ENCODE data around the gene UTS2.

UTS2 gene

DNA sequence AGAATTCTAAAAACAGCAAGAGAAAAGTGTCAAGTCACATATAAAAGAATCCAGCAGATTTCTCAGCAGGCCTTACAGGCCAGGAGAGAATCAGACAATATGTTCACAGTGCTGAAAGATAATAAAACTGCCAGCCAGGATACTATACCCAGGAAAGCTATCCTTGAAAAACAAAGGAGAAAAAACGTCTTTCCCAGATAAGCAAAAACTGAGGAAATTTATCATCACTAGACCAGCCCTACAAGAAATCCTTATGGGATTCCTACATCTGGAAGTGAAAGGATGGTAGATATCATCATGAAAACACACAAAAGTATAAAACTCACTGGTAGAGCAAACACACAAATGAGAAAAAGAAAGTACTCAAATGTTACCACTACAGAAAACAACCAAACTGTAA is 25.2 kb upstream of the UTS2 start:
- TF ChIP-seq, protein P1, sequence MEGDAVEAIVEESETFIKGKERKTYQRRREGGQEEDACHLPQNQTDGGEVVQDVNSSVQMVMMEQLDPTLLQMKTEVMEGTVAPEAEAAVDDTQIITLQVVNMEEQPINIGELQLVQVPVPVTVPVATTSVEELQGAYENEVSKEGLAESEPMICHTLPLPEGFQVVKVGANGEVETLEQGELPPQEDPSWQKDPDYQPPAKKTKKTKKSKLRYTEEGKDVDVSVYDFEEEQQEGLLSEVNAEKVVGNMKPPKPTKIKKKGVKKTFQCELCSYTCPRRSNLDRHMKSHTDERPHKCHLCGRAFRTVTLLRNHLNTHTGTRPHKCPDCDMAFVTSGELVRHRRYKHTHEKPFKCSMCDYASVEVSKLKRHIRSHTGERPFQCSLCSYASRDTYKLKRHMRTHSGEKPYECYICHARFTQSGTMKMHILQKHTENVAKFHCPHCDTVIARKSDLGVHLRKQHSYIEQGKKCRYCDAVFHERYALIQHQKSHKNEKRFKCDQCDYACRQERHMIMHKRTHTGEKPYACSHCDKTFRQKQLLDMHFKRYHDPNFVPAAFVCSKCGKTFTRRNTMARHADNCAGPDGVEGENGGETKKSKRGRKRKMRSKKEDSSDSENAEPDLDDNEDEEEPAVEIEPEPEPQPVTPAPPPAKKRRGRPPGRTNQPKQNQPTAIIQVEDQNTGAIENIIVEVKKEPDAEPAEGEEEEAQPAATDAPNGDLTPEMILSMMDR (conservative IDR thresholded peaks at IDR 0.05; ENCODE audit: low read depth, low read length): no peak
- no peak for DNase-seq (ENCODE audit: low read depth)
- H3K4me3 ChIP-seq (ENCODE audit: low read length): no peak overlapping the region

DNA sequence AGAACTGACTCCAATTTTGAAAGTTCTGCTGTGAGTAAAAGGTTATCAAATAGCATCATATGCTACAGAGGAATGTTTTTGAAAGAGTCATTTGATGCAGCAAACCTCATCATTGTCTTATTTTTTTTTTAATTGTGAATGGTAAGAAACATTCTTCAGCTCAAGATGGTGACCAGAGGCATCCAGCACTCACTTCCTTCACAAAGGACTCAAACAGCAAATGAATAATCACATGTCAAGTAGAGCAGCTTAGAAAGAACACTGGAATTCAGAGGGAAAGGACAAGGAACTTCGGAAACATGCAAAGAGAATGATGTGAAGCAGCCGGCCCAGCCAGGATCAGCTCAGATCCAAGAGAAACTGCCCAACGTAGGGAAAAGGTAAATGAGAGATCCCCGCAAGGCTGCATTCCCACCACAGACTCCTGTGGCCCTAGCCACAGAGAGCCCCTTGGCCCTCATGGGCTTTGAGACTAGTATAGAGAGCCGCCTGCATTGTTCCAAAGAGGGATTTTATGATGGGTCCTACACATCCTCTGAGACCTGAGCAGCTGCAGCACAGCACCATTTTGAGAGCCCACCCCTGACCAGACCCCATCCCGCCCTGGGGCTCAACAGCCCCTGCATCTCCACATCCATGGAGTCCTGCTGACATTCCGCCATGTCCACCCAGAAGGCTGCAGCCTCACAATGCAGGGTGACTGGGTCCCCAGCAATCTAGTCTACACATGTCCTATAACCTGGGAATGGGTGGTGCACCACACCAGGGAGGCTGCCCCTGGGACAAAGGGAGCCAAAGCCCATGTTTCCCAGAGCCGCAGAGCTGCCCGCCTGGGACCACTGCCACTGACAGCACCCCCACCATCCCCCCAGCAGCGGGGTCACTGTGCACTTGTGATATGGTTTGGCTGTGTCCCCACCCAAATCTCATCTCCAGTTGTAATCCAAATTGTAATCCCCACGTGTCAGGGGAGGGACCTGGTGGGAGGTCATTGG is 21.2 kb upstream of the UTS2 start:
- H3K4me3 ChIP-seq (ENCODE audit: low read length): no peak overlapping the region
- DNase-seq (ENCODE audit: low read depth): no peak
- TF ChIP-seq, protein P1 (conservative IDR thresholded peaks at IDR 0.05; ENCODE audit: low read depth, low read length): no peak

DNA sequence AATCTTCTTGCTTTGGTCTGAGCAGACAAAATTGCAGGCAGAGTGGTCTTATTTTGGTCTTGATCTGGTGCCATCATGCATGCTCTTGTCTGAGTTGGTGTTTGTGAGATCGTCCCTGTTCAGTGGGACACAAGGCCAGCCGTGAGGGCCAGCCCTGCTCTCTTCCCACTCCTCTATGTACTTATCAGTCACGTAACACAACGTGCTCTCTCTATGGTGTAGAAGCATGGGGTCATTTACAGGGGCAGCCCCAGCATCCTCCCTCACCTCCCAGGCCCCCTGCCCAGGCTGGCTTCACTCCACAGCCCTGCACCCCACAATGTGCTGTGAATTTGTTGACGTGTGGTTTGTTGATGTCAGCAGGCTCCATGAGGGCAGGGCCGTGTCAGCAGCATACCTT is 18.3 kb upstream of the UTS2 start:
- TF ChIP-seq, protein P1 (conservative IDR thresholded peaks at IDR 0.05; ENCODE audit: low read depth, low read length): no peak
- no peak for DNase-seq (ENCODE audit: low read depth)
- no peak overlapping the region for H3K4me3 ChIP-seq (ENCODE audit: low read length)

DNA sequence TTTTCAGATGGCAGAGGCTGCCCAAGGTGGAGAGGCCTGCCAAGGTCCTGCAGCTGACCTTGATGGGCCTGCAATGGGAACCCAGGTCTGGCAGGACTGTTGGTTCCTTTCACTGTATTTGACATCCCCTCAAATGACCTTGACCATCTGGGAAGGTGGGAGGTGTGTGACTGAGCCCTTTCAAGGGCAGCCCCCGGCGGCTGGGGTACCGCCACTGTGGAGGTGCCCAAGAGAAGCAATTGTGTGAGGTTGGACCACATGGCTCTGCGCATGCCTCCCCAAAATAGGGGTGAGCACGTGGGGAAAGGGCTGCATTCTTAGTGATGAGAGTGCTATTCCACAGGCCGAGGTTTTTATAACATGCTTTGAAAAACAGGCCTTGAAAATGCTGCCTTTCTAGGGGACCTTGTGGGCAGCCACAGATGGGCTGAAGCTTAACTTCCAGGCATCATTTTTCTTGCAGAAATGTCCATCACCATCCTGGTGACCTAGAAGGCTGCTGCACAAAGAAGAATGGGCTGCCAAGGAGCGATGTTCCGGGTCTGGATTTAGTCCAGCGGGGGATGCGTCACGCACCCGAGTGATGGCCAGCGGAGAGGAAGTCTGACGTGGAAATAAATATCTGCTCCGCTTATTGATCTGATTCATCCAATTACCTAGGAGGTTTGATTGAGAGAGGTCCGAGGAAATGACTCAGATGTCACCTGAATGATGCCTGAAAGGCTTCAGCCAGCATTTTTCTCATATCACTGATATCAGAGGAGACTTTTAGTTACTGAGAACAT is 16.5 kb upstream of the UTS2 start:
- TF ChIP-seq, protein P1 (conservative IDR thresholded peaks at IDR 0.05; ENCODE audit: low read depth, low read length): no peak
- no peak overlapping the region for H3K4me3 ChIP-seq (ENCODE audit: low read length)
- DNase-seq (ENCODE audit: low read depth): no peak

DNA sequence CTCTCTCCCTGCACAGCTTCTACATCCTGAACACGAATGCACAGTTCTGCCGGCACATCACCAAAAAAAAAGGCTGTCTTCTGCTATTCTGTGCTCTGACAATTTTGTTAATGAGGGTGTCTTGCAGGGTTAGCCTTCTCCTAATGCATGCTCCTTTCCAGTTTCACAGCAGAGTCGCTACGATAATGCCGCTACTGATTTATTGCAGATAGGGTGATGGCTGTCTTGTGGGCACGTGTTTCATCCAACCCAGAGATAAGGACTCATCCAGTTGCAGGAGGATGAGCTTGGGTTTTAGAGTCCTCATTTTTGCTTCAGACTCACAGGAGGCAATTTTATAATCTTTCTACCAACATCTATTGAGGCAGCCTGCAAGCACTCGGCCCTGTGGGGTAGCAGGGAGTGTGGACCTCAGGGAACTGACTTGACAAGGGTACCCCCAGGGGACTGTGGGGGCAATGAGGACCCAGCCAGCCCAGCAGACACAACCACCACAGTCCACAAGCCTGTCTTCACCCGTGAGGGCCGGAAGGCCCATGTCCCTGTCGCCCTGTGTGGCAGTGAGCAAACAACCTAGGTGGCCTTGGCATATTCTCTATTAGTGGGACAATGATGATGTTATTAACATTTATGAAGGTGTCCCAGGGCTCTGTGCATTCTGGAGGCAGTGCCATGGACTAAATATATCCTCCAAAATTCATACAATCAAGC is 15.4 kb upstream of the UTS2 start:
- H3K4me3 ChIP-seq (ENCODE audit: low read length): no peak overlapping the region
- TF ChIP-seq, protein P1 (conservative IDR thresholded peaks at IDR 0.05; ENCODE audit: low read depth, low read length): no peak
- DNase-seq (ENCODE audit: low read depth): no peak

DNA sequence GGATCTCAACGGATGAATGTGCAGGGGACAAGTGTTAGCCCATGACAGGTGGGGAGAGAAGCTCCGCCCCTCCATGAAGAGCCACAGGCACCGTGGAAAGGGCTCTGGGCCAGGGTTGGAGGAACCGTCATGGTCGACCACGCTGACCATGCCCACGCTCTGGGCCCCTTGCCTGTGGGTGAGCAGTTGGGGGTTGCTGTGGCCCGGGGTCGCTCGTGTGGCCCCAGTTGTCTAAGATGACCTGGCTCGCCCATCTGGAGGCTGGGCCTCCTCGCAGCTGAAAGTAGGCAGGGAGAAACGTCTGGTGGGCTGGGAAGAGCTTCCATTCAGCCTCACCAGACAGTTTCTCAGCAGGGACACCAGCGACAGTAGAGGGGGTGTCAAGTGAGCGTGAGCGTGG is 13.1 kb upstream of the UTS2 start:
- TF ChIP-seq, protein P1 (conservative IDR thresholded peaks at IDR 0.05; ENCODE audit: low read depth, low read length): no peak

More for the DNA sequence above, 13.1 kb upstream of the UTS2 start:
- no peak for DNase-seq (ENCODE audit: low read depth)
- no peak overlapping the region for H3K4me3 ChIP-seq (ENCODE audit: low read length)

All from retinal pigment epithelial cell (primary cell).